GM20000 (cell line): ENCODE data around the gene ILK.

ENCODE experiments used
- DNase-seq: peaks from one replicate; pipeline ENCODE4 v3.0.0; 2012; ENCODE audit warnings: low spot score
- CTCF ChIP-seq: IDR thresholded peaks from 2 replicates; pipeline ENCODE4 v1.5.1; 2012; ENCODE audit warnings: mild to moderate bottlenecking, control low read depth; ENCODE audit errors: extremely low read depth, missing control alignments

The ILK gene

GRCh38 chr11:6612213-6613041, 8.9 kb downstream of the ILK start, which contains the start of gene TAF10:
TSS of gene TAF10 (minus strand) at chr11:6612216. CDS start at chr11:6612189, 27 bp downstream.
- peak; percentile 32 for TF ChIP-seq CTCF
- DNase-seq: peak; percentile 91

DNA sequence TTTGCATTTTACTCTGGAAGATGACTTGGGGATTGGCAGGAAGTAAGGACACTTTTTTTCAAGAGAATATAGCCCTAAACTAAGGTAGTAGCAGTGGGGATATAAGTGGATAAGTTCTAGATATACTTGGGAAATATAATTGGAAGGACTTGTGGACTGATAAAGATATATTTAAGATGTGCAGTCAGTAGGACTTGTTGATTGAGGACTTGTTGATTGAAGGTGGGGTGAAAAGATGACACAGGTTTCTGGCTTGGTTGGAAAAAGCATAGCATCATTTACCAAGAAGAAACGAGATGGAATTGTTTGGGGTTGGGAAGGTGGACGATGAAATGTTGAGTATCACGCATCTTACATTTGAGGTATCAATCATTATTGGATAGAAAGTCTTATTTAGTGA, 9.9 kb downstream of the ILK start:
- TF ChIP-seq CTCF: no peak
- DNase-seq: no peak

- no peak for DNase-seq
- TF ChIP-seq CTCF: no peak
These were observed 10.9 kb downstream of the ILK start for GRCh38 chr11:6614446-6614845.

DNA sequence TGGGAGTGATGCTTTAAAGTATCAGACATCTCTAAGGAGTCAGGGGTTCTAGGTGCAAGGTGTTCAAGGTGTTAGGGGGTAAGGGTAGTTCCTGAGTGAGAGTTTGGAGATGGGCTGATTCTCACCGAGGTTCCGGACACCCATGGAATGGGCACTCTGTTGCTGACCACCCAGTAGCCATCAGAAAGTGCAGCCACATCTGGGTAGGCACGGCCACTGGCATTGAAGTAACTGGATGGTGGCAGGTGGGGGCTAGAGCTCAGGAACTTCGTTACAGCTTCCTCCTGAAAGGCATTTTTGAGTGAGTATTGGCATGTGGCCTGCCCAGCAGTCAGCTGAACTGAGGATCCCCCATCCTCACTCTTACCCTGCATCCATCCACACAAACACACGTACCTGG, 11.5 kb downstream of the ILK start:
- no peak for TF ChIP-seq CTCF
- no peak for DNase-seq

- no peak for DNase-seq
- no peak for TF ChIP-seq CTCF
These were observed 12.5 kb downstream of the ILK start for GRCh38 chr11:6615882-6616585.

DNA sequence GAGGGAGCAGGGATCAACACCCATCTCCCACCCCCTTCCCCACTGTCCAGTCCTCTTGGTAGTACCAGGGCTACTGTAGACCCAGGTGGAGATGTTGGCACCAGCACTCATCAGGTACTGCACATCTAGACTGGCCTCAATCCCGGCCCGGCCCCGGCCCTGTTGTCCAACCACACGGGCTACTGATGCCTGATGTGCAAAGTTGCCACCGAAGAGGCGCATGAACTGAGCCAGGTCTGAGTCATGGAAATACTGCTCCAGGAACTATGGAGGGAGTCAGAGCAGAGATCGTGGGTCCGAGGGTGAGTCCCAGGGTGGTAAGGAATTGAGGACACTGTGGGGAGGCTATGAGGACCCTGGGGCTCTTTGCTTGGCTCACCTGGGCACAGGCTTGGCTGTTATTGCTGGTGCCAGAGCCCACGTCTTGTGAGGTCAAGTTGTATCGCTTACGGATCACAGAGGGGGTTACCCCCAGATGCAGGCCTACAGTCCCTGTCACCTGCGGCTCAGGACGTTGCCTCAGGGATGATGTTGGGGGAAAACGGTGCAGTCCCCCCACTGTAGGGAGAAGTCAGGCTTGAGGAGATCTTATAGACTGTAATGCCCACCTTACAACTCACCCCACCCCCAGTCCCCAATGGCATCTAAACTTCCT, 13.1 kb downstream of the ILK start:
- TF ChIP-seq CTCF: no peak
- DNase-seq: no peak

GRCh38 chr11:6617315-6617781, 13.8 kb downstream of the ILK start:
- TF ChIP-seq CTCF: no peak
- no peak for DNase-seq
